Left kidney (tissue), 2 donors: ENCODE data around the gene ATP2B2. TPM values are rescaled to one million over a fixed set of nuclear protein-coding genes. Genes with fewer than 3 reads are reported as not detected.

Experiments used
- DNase-seq: peaks from one replicate; pipeline ENCODE4 v3.0.0-alpha.2; 2013
- polyA plus RNA-seq: library from polyadenylated mRNA; unstranded; fragments of 120-200 nt; gene quantifications from one replicate; pipeline ENCODE4 v1.2.1, GENCODE V29; 2013; ENCODE audit not compliant: insufficient read length

Gene ATP2B2
- polyA plus RNA-seq, 1 donor: 1.1 TPM

GRCh38 chr3:10328460-10329071, 176.8 kb downstream of the ATP2B2 start:
- DNase-seq: no peak

DNA sequence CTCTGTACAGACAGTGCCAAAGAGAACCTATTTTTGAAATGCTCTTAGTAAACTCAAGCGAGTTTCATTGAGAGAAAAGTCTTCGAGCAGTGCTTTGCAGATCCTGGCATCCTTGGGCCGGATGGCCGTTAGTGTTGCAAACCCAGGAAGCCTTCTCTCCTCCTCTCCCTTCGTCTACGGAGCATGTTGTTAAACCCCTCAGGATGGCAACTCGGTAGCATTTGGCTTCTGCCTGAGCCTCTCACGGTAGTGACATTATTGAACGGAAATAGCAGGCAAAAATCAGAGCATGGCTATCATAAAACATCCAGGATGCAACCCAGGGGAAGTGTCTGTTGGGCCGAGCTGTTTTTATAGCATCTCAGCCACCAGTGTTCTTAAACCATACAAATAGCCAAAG, 177.8 kb downstream of the ATP2B2 start:
- no peak for DNase-seq

GRCh38 chr3:10322352-10322710, 183.1 kb downstream of the ATP2B2 start:
- DNase-seq: no peak

GRCh38 chr3:10321630-10322351, 183.6 kb downstream of the ATP2B2 start:
- no peak for DNase-seq

DNA sequence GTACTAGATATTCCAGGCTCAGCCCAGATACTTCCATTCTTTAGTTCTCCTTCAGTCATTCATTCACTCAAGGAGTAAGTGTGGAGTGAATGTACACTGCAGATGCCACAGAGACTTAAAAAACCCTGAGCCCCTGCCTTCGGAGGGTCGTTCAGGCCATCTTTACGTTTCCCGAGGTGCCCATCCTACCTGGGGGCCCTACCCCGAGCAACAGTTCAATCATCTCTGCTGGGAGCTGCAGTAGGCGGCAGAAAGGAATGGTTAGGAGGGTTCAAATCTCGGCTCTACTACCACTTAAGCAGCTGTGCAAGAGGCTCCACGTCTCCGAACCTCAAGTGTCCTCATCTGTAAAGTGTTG, 185.1 kb downstream of the ATP2B2 start:
- no peak for DNase-seq

- no peak for DNase-seq
Observed at GRCh38 chr3:10319804-10320203, 185.6 kb downstream of the ATP2B2 start.

DNA sequence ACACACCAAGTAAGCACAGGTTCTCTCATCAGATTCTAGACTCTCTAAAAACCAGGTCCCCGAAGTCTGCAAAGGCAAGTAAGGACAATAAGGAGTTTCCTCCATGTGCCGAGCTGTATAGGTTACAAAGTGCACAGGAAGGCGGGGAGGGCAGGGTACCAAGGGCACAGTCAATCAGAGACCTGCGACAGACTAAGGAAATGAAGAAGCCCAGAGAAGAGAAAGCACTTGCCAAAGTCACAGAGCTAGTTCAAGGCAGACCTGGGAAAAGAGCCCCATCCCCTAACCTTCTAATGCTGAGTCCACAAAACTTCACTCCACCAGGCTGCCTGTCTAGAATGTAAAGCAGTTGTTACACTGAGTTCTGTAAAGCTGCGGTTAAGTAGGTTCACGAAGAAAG, 186.1 kb downstream of the ATP2B2 start:
- DNase-seq: no peak

GRCh38 chr3:10317961-10318350, 187.4 kb downstream of the ATP2B2 start:
- no peak for DNase-seq

- DNase-seq: no peak
Observed at GRCh38 chr3:10317311-10317960, 187.9 kb downstream of the ATP2B2 start.

- DNase-seq: no peak
Observed at GRCh38 chr3:10315771-10316344, 189.5 kb downstream of the ATP2B2 start.

DNA sequence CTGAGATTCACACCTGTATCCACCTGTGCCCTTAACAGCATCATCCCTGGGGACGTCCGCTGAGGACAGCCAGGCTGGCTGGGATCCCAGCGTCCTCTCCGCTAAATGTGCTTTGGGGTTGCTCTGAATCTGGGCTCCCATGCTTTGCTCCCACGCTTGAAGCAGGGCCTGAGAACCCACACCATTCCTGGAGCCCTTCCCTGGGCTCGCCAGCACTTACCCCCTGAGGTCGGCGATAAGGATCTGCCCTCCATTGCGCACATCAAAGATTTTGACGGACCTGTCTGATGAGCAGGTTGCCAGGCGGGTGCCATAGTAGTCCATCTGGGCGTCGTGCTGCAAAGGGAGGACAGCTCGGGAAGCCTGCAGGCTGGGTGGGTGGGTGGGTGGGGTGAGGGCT, 190.3 kb downstream of the ATP2B2 start:
- no peak for DNase-seq

- DNase-seq: no peak
Observed at GRCh38 chr3:10312861-10313260, 192.5 kb downstream of the ATP2B2 start.

- DNase-seq: no peak
Observed at GRCh38 chr3:10312391-10312790, 193.0 kb downstream of the ATP2B2 start.

- DNase-seq: no peak
Observed at GRCh38 chr3:10311710-10312109, 193.7 kb downstream of the ATP2B2 start.

- no peak for DNase-seq
Observed at GRCh38 chr3:10310578-10310977, 194.8 kb downstream of the ATP2B2 start.

GRCh38 chr3:10309736-10310135, 195.7 kb downstream of the ATP2B2 start:
- DNase-seq: no peak

DNA sequence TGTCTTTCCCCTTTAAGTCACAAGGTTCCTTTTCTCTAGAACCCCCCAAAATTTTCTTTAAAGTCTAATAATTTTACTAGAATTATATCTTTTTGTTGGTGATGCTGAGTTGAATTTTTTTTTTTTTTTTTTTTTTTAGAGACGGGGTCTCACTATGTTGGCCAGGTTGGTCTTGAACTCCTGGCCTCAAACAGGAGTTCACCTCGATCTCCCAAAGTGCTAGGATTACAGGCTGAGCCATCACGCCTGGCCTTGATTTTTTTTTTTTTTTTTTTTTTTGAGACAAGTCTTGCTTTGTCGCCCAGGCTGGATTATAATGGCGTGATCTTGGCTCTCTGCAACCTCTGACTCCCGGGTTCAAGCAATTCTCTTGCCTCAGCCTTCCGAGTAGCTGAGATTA, 196.7 kb downstream of the ATP2B2 start:
- no peak for DNase-seq

DNA sequence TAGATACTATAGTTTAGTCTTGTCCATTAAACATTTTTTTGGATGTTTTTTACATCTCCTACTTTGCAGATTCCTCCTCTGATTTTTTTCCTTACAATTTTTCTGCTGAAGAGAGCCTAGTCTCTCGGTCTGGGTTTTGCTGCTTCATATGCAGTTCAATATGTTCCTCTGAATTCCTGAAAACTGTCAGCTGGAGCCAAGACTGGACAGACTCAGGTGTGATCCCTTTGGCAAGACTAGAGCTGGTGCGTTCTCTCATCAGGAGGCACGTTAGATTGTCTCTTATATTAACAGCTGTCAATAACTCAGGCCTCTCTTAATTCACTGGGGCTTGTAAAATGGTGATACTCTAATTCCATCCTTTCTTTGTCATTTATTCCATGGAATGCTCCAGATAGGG, 199.2 kb downstream of the ATP2B2 start:
- no peak for DNase-seq

- DNase-seq: no peak
Observed at GRCh38 chr3:10305331-10305902, 200.0 kb downstream of the ATP2B2 start.

DNA sequence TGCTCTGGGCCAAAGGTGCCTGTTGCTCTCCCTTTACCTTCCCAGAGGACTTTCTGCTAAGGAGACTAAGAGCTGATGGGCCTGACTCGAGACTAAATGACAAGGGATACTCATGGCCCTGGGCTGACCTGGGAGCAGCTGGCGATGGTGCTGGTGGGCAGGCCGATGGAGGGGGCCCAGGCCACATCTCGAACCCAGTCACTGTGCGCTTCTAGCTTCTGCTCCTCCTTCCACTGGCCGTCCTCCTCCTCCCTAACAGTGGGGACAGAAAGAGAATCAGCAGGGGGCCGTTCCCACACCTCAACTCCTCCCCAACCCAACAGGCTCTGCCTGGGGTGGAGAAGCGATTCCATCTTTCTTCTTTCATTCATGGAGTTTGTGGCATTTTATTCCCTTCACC, 200.5 kb downstream of the ATP2B2 start:
- no peak for DNase-seq

DNA sequence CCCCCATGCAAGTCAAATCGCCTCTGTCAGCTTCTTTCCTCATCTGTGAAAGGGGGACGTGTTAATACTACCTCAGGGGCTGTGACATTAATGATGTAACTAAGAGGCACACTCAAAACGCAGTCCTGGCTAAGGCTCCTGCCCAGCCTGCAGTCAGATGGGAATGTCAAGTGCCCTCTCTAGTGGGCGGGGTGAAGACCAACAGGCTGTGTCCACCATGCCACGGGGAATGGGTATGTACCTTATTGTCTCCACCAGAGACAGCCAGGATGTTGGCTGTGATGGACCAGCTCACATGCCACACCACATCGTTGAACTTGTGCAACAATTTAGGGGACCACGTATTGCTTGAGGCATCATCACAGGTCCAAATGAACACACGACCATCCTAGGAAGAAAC, 201.6 kb downstream of the ATP2B2 start:
- no peak for DNase-seq

- no peak for DNase-seq
Observed at GRCh38 chr3:10303105-10303504, 202.3 kb downstream of the ATP2B2 start.

DNA sequence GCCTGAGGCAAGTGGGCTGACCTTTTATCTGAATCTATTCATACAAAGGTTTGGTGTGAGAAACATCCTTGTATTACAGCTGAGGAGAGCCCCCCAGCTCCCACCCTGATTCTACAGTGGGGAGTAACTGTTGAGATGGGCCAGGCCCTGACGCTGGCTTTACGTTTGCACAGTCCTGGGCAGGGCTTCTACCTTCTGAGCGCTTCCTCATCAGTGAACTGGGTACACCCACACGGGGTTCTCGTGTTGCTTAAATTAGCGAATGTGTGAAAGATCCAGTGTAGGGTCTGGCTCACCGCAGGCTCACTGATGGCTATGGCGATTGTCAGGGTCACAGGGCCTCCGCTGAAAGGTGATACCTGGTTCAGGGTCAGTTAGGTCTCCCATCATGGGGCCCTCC, 205.3 kb downstream of the ATP2B2 start:
- DNase-seq: no peak
